Endothelial cell (in vitro differentiated cells): ENCODE results near the gene MANEAL. TPM values are rescaled to one million over a fixed set of nuclear protein-coding genes. Genes with fewer than 3 reads are reported as not detected.

ENCODE experiments used
- DNase-seq: peaks from one replicate; pipeline ENCODE4 v3.0.0; 2021; ENCODE audit warnings: low spot score
- H3K27ac Mint-ChIP-seq: one replicate; pipeline ENCODE4 v1.8.0; 2021; ENCODE audit warnings: mixed read lengths, inconsistent platforms; ENCODE audit not compliant: unreplicated experiment
- H3K27me3 Mint-ChIP-seq: one replicate; pipeline ENCODE4 v1.8.0; 2021; ENCODE audit warnings: mild to moderate bottlenecking, moderate library complexity, mixed read lengths, inconsistent platforms; ENCODE audit not compliant: unreplicated experiment
- H3K36me3 Mint-ChIP-seq: one replicate; pipeline ENCODE4 v1.8.0; 2021; ENCODE audit warnings: mild to moderate bottlenecking, low read depth, mixed read lengths, inconsistent platforms; ENCODE audit not compliant: unreplicated experiment
- H3K4me1 Mint-ChIP-seq: one replicate; pipeline ENCODE4 v1.8.0; 2021; ENCODE audit warnings: mild to moderate bottlenecking, mixed read lengths, inconsistent platforms; ENCODE audit not compliant: unreplicated experiment
- H3K4me3 Mint-ChIP-seq: one replicate; pipeline ENCODE4 v1.8.0; 2021; ENCODE audit warnings: mild to moderate bottlenecking, mixed read lengths, inconsistent platforms; ENCODE audit not compliant: unreplicated experiment
- H3K9me3 Mint-ChIP-seq: one replicate; pipeline ENCODE4 v1.8.0; 2021; ENCODE audit warnings: mixed read lengths, inconsistent platforms; ENCODE audit not compliant: unreplicated experiment
- total RNA-seq: library from RNA; stranded (reverse); fragmentation: NEBNext Ultra II Directional; extraction: Animal tissue kit (Norgen Biotek cat#: 25700); gene quantifications from one replicate; pipeline ENCODE4 v1.2.1, GENCODE V29; 2021; ENCODE audit not compliant: unreplicated experiment
- TF ChIP-seq, protein P1 (sequence below): fragments of 200-600 bp; sonication (generic); IDR thresholded peaks from one replicate; pipeline ENCODE4 v1.5.0; 2021; ENCODE audit warnings: antibody characterized with exemption; ENCODE audit not compliant: unreplicated experiment

Gene MANEAL
- total RNA-seq, 1 donor from 2014 or later = 0.36 TPM

DNA sequence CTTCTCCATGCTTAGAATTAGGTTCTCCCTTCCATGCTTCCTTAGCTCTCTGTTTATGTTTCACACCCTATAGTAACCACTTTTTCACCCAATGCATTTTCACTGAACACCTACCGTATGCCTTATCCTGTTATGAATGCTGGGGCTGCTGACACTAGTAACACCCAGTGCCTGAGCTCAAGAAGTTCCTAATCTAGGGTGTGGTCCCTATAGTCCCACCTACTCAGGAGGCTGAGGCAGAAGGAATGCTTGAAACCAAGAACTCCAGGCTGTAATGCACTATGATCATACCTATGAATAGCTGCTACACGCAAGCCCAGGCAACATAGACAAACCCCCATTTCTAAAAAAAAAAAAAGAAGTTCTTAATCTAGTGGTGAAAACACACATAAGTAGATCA is 34.2 kb upstream of the MANEAL start:
- Mint-ChIP-seq H3K4me1 (peaks cover 3% of the 10 kb centered on the region), H3K36me3 (peaks cover under 1% of the 10 kb centered on the region), H3K27ac (no peak overlapping the region), H3K4me3 (no peak overlapping the region), H3K27me3 (peaks cover 19% of the 10 kb centered on the region), H3K9me3 (no peaks in the 10 kb centered on the region)
- DNase-seq = no peak
- TF ChIP-seq, protein P1, sequence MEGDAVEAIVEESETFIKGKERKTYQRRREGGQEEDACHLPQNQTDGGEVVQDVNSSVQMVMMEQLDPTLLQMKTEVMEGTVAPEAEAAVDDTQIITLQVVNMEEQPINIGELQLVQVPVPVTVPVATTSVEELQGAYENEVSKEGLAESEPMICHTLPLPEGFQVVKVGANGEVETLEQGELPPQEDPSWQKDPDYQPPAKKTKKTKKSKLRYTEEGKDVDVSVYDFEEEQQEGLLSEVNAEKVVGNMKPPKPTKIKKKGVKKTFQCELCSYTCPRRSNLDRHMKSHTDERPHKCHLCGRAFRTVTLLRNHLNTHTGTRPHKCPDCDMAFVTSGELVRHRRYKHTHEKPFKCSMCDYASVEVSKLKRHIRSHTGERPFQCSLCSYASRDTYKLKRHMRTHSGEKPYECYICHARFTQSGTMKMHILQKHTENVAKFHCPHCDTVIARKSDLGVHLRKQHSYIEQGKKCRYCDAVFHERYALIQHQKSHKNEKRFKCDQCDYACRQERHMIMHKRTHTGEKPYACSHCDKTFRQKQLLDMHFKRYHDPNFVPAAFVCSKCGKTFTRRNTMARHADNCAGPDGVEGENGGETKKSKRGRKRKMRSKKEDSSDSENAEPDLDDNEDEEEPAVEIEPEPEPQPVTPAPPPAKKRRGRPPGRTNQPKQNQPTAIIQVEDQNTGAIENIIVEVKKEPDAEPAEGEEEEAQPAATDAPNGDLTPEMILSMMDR = no peak

DNA sequence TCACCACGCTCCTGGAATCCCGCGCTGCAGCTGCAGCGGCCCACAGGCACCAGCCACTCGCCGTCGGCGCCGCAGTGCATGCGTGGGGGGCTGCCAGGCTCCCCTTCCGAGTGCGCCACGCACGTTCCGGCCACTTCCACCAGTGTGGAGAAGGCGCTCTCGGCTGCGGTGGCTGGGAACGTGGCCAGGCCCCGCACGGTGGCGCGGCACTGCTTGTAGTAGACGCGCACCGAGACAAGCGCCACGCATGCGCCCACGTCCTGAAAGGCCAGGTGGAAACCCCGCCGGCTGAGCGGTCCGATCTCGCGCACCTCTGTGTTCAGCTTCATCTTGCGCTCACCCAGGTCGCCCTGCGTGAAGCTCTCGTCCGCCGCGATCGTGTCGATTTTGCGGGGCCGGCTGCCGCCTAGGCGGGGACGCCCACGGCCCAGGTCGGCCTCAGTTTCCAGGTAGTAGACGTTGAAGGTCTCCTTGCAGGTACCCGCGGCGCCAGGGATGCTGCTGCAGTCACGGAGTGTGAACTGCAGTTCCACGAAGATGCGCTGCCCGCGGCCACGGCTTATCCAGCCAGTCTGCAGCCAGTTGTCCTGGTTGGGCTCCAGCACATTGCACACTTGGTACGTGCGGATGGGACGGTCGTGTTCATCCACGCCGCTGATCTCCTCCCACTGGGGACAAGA is 32.1 kb upstream of the MANEAL start:
- H3K27ac Mint-ChIP-seq = no peak overlapping the region
- H3K36me3 Mint-ChIP-seq = peaks cover 4% of the 10 kb centered on the region
- peaks cover 16% of the 10 kb centered on the region for H3K4me1 Mint-ChIP-seq
- H3K4me3 Mint-ChIP-seq = no peak overlapping the region
- H3K27me3 Mint-ChIP-seq = peaks cover 34% of the 10 kb centered on the region
- no peak for DNase-seq
- no peaks in the 10 kb centered on the region for H3K9me3 Mint-ChIP-seq
- TF ChIP-seq, protein P1 = no peak

DNA sequence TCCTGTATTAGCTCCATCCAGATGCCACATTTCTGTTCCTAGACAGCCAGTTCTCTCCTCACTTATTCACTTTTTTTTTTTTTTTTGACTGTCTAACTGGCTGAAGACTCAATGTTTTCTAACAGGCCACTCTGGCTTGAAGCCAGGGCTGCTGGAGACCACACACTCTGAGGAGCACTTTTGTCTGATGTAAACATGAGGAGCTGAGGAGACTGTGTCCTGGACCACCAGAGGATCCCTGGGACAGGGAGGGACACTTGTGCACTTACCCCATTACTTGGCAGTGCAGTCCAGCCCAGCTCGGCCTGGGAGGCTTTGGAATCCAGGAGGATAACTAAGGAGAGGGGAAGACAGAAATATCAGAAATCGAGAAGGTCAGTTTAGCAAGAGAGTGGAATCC is 31.1 kb upstream of the MANEAL start:
- no peak overlapping the region for H3K27ac Mint-ChIP-seq
- peaks cover 4% of the 10 kb centered on the region for H3K36me3 Mint-ChIP-seq
- no peak overlapping the region for H3K4me3 Mint-ChIP-seq
- no peak for DNase-seq
- peaks cover 33% of the 10 kb centered on the region for H3K27me3 Mint-ChIP-seq
- H3K4me1 Mint-ChIP-seq = peaks cover 19% of the 10 kb centered on the region
- TF ChIP-seq, protein P1 = no peak
- H3K9me3 Mint-ChIP-seq = no peaks in the 10 kb centered on the region

DNA sequence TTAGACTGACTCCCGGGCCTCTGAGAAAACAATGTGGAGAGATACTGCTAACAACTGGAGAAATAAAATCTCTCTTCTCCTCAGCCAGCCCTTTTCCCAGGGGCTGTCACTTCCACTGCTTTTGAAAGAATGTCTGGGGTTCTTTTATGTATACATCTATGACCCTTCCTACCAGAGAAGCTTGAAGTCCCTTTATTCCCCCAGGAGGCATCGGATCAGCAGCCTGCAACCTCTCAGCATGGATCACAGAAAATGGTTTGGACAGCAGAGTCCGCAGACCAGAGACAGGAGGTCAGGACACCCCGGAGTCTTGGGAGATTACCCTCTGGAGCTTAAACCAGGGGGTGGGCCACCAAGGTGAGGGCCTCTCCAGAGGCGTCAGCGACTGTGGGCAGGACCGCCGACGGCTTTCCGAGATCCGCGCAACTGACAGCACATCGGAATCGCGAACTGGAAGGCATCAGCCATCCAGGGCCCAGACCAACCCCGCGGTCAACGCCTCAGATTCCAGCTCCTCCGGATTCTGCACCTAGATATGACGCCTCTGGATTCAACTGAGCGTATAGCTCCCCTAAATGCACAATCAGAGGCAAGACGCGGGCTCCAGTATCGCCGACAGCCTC is 29.7 kb upstream of the MANEAL start:
- no peak overlapping the region for H3K4me3 Mint-ChIP-seq
- peaks cover 4% of the 10 kb centered on the region for H3K36me3 Mint-ChIP-seq
- TF ChIP-seq, protein P1 = no peak
- H3K27ac Mint-ChIP-seq = no peak overlapping the region
- H3K9me3 Mint-ChIP-seq = no peaks in the 10 kb centered on the region
- no peak for DNase-seq
- peaks cover 33% of the 10 kb centered on the region for H3K27me3 Mint-ChIP-seq
- peaks cover 19% of the 10 kb centered on the region for H3K4me1 Mint-ChIP-seq

DNA sequence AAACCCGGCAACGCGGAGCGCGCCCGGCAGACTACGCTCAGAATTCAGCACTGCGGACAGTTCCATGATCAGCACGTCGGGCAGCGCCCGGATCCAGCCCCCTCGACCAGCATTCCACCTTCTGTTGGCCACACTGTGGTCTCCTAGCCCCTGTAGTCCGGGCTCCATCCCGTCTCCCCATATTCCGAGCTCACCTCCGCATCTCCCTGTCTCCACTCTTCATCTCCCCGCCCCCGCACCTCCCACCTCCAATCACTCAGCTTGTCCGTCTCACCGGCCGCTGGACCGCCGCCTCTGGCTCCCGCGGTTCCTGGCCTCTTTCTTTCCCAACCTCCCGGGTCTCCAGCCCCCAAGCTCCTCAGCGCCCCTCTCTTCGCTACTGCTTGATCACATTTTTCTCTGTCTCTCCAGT is 29.2 kb upstream of the MANEAL start:
- no peak overlapping the region for H3K27ac Mint-ChIP-seq
- TF ChIP-seq, protein P1 = no peak
- H3K4me1 Mint-ChIP-seq = peaks cover 19% of the 10 kb centered on the region
- DNase-seq = peak; percentile 84
- peaks cover 4% of the 10 kb centered on the region for H3K36me3 Mint-ChIP-seq
- H3K9me3 Mint-ChIP-seq = no peaks in the 10 kb centered on the region
- no peak overlapping the region for H3K4me3 Mint-ChIP-seq
- H3K27me3 Mint-ChIP-seq = peaks cover 33% of the 10 kb centered on the region
